GM19468 (cell line): ENCODE results near the gene DOLK.

ENCODE experiments used
- ATAC-seq: cut with Tn5 transposase; IDR thresholded peaks from one replicate; pipeline ENCODE4 v1.9.1; 2021; ENCODE audit warnings: mild to moderate bottlenecking, moderate library complexity, moderate number of reproducible peaks; ENCODE audit not compliant: unreplicated experiment; ENCODE audit errors: extremely low read depth

The DOLK gene

DNA sequence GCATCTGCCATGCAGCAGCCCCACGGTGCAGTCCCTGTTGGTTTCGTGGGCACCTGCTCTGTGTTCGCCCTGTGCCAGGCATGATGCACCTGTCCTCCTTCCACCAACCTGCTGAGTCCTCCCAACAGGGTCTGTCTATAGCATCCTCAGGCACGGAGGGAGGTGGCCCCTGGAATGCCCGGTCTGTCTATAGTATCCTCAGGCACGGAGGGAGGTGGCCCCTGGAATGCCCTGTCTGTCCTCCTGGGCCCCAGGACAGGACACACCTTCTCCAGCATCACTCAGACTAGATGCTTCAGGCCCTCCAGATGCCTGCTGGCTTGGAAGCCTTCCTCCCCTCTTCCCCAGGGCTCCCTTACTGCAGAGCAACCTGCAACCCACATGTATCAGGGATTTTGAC, 36.5 kb downstream of the DOLK start:
- ATAC-seq = no peak

GRCh38 chr9:128909859-128910258, 37.5 kb downstream of the DOLK start:
- ATAC-seq = no peak

GRCh38 chr9:128908372-128908771, 39.0 kb downstream of the DOLK start:
- no peak for ATAC-seq

DNA sequence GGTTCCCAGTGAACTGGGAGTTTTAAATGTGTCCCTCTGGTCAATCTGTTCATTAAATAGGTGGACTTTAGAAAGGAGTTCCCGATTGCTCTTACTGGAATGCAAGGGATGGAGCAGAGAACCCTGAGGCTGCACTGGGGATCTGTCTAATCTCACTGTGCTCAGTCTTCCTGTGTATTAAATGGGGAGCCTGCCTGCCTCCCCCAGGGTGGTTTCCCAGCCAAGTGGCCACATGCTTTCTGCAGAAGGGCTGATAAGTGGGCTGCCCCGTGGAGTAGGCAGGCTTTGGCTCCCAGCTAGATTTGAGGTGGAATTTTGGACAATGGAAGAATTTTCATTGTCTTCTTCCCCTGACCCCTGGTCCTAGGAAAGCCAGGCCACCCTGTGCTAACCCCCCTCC, 40.7 kb downstream of the DOLK start:
- no peak for ATAC-seq

DNA sequence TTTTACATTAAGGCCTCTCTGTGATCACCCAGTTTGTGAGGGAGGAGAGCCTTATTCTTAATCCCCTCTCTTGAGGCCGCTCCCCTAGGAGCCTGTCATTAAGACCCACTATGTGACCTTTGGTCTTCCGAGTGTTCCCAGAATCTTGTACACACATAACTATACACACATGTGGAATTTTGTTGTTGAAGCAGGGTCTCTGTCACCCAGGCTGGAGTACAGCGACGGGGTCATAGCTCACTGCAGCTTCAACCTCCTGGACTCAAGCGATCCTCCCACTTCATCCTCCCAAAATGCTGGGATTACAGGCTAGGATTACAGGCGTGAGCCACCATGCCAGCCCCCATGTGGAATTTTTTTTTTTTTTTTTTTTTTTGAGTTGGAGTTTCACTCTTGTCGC, 41.4 kb downstream of the DOLK start:
- ATAC-seq = no peak

DNA sequence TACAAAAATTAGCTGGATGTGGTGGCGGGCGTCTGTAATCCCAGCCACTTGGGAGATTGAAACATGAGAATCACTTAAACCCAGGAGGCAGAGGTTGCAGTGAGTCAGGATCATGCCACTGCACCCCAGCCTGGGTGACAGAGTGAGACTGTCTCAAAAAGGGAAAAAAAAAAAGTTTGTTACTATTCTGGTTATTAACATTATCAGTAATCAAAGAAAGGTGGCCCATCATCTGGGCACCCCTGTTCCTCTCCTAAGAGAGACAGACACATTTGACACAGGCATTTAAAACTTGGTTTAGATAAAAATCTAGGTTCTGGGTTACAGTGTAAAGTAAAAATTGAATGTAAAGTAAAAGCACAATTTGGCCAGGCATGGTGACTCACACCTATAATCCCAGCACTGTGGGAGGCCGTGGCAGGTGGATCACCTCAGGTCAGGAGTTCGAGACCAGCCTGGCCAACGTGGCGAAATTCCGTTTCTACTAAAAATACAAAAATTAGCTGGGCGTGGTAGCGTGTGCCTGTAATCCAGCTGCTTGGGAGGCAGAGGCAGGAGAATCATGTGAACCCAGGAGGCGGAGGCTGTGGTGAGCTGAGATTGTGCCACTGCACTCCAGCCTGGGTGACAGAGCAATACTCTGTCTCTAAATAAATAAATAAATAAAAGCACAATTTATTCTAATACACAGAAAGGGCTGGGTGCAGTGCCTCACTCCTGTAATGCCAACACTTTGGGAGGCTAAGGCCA, 43.4 kb downstream of the DOLK start:
- ATAC-seq = no peak

GRCh38 chr9:128903079-128903461, 44.3 kb downstream of the DOLK start:
- ATAC-seq = no peak

DNA sequence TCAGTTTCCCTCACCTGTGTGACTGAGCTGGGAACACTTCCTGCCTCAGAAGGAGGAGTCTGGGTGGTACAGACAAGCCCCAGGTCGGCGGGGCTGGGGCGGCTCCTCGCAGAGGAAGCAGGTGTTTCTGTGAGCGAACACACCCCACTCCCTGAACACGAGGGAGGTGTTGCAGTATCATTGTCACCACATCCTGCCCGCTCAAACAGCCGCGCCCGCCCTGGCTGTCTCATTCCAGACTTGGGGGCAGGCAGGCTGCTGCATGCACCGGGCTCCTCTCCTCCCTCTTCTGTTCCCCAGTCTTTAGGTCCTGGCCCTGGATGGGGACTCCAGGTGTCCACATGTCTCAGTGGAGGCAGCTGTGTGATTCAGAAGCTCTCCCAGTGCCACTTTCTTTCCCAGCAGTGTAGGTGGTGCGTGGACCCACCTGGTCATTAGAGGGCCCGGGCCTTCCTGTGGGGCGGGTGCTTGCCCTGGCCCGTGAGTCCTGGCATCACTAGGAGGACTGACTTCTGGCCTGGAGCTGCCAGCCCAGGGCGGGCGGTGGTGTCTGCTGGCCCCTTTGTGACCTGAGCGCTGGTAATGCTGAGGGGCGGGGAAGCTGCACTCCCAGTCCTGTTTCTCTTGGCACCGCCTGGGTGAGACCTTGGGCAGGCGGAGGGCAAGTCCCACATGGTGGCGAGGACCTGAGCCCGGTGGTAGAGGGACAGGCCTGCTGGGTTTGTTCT, 44.9 kb downstream of the DOLK start:
- ATAC-seq = peak; percentile 79

- no peak for ATAC-seq
Measured at GRCh38 chr9:128901822-128902221, 45.6 kb downstream of the DOLK start.

DNA sequence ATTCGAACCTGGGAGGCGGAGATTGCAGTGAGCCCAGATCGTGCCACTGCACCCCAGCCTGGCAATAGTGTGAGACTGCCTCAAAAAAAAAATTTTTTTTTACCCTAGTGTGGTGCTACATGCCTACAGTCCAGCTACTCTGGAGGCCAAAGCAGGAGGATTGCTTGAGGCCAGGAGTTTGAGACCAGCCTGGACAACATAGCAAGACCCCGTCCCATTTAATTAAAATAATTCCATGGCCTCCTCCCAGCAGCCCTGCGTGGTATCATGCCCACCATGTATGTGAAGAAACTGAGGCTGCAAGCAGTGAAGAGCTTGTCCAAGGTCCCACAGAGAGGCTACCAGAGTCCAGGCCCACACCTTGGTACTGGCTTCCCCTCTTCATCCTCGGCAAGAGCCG, 46.0 kb downstream of the DOLK start:
- ATAC-seq = no peak

- ATAC-seq = no peak
Measured at GRCh38 chr9:128899566-128900322, 47.7 kb downstream of the DOLK start.

- no peak for ATAC-seq
Measured at GRCh38 chr9:128898845-128899565, 48.4 kb downstream of the DOLK start.

DNA sequence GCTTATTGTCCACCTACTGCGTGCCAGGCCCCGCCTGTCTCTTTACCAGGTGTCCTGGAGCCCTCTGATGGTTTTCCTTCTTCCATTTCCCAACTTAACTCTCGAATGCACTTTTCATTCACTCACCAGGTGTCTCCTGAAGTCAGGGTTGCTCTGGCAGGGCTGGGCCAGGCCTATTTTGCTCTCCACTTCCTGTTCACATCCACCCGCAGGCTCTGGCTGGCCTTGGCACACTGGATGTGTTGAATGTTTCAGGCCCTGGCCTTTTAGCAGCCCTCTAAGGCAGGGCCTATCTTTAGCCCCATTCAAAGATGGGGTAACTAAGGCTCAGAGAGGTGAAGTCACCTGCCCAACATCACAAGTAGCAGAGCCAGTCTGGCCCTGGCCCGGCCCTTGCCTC, 49.0 kb downstream of the DOLK start:
- ATAC-seq = no peak

- ATAC-seq = no peak
Measured at GRCh38 chr9:128895556-128895955, 51.8 kb downstream of the DOLK start.
